ENCODE results near the gene DPYSL4. TPM values are rescaled to one million over a fixed set of nuclear protein-coding genes. Genes with fewer than 3 reads are reported as not detected.

DPYSL4 gene
- total RNA-seq, 1 donor from 2014 or later, result 55.9 TPM

- no peak for TF ChIP-seq CTCF (IDR thresholded peaks at IDR 0.05; ENCODE audit: unreplicated experiment)
Observed at GRCh38 chr10:132222726-132223125, 36.0 kb downstream of the DPYSL4 start.

GRCh38 chr10:132223156-132223590 is 36.4 kb downstream of the DPYSL4 start:
- peak; percentile 88 for TF ChIP-seq CTCF (IDR thresholded peaks at IDR 0.05; ENCODE audit: unreplicated experiment)
- DNase-seq (ENCODE audit: low spot score, unreplicated experiment), result peak; percentile 70
- no peak overlapping the region for H3K4me3 Mint-ChIP-seq (ENCODE audit: low read depth)
- H3K4me1 Mint-ChIP-seq (ENCODE audit: low read depth), result no peaks in the 10 kb centered on the region
- no peaks in the 10 kb centered on the region for H3K36me3 Mint-ChIP-seq (ENCODE audit: insufficient read depth)
- no peak overlapping the region for H3K27ac Mint-ChIP-seq
- peaks cover 5% of the 10 kb centered on the region for H3K9me3 Mint-ChIP-seq (ENCODE audit: low read depth)
- no peaks in the 10 kb centered on the region for H3K27me3 Mint-ChIP-seq

More at GRCh38 chr10:132222726-132223125, 36.0 kb downstream of the DPYSL4 start:
- Mint-ChIP-seq H3K36me3 (ENCODE audit: insufficient read depth) (peaks cover under 1% of the 10 kb centered on the region), H3K27me3 (no peaks in the 10 kb centered on the region), H3K27ac (no peak overlapping the region), H3K4me3 (ENCODE audit: low read depth) (no peak overlapping the region), H3K9me3 (ENCODE audit: low read depth) (peaks cover 6% of the 10 kb centered on the region), H3K4me1 (ENCODE audit: low read depth) (no peaks in the 10 kb centered on the region)
- DNase-seq (ENCODE audit: low spot score, unreplicated experiment), result no peak

- H3K9me3 Mint-ChIP-seq (ENCODE audit: low read depth), result peaks cover under 1% of the 10 kb centered on the region
- no peak for DNase-seq (ENCODE audit: low spot score, unreplicated experiment)
- no peaks in the 10 kb centered on the region for H3K27me3 Mint-ChIP-seq
- no peak overlapping the region for H3K4me3 Mint-ChIP-seq (ENCODE audit: low read depth)
- TF ChIP-seq CTCF (IDR thresholded peaks at IDR 0.05; ENCODE audit: unreplicated experiment), result no peak
- no peaks in the 10 kb centered on the region for H3K4me1 Mint-ChIP-seq (ENCODE audit: low read depth)
- H3K36me3 Mint-ChIP-seq (ENCODE audit: insufficient read depth), result no peaks in the 10 kb centered on the region
- H3K27ac Mint-ChIP-seq, result no peak overlapping the region
Observed at GRCh38 chr10:132223611-132224342, 37.0 kb downstream of the DPYSL4 start.

- no peaks in the 10 kb centered on the region for H3K36me3 Mint-ChIP-seq (ENCODE audit: insufficient read depth)
- no peaks in the 10 kb centered on the region for H3K27me3 Mint-ChIP-seq
- no peak overlapping the region for H3K27ac Mint-ChIP-seq
- no peaks in the 10 kb centered on the region for H3K4me1 Mint-ChIP-seq (ENCODE audit: low read depth)
- no peak for TF ChIP-seq CTCF (IDR thresholded peaks at IDR 0.05; ENCODE audit: unreplicated experiment)
- DNase-seq (ENCODE audit: low spot score, unreplicated experiment), result no peak
- no peak overlapping the region for H3K4me3 Mint-ChIP-seq (ENCODE audit: low read depth)
- no peaks in the 10 kb centered on the region for H3K9me3 Mint-ChIP-seq (ENCODE audit: low read depth)
Observed at GRCh38 chr10:132224343-132225072, 37.8 kb downstream of the DPYSL4 start.

- no peak for DNase-seq (ENCODE audit: low spot score, unreplicated experiment)
- no peak for TF ChIP-seq CTCF (IDR thresholded peaks at IDR 0.05; ENCODE audit: unreplicated experiment)
- Mint-ChIP-seq H3K4me3 (ENCODE audit: low read depth) (no peak overlapping the region), H3K36me3 (ENCODE audit: insufficient read depth) (no peaks in the 10 kb centered on the region), H3K27me3 (no peaks in the 10 kb centered on the region), H3K27ac (no peak overlapping the region), H3K9me3 (ENCODE audit: low read depth) (no peaks in the 10 kb centered on the region), H3K4me1 (ENCODE audit: low read depth) (no peaks in the 10 kb centered on the region)
Observed at GRCh38 chr10:132225073-132225848, 38.5 kb downstream of the DPYSL4 start.

All from progenitor cell of endocrine pancreas (in vitro differentiated cells).